Measurements from ENCODE around the gene CDC27.

Gene CDC27

GRCh38 chr17:47096343-47096742 lies 92.8 kb downstream of the CDC27 start:
- peaks cover 9 to 15% of the 10 kb centered on the region in 2 experiments for H3K4me1 ChIP-seq (ENCODE audit: control insufficient read depth in 1 of 2, insufficient read depth in 1 of 2, low read depth in 1 of 2, low read length in 1 of 2)
- H3K4me3 ChIP-seq (ENCODE audit: low read depth in 1 of 2, low read length in 1 of 2) = no peak overlapping the region
- no peaks in the 10 kb centered on the region for H3K9me3 ChIP-seq
- no peak overlapping the region for H3K27ac ChIP-seq
- no peaks in the 10 kb centered on the region for H3K36me3 ChIP-seq
- no peaks in the 10 kb centered on the region for H3K27me3 ChIP-seq
- no peak for TF ChIP-seq CTCF (IDR thresholded peaks at IDR 0.05)

GRCh38 chr17:47095268-47095667 lies 93.8 kb downstream of the CDC27 start:
- Histone ChIP-seq H3K27ac (no peak overlapping the region), H3K4me3 (ENCODE audit: low read depth in 1 of 2, low read length in 1 of 2) (no peak overlapping the region), H3K27me3 (no peaks in the 10 kb centered on the region), H3K9me3 (no peaks in the 10 kb centered on the region), H3K4me1 (ENCODE audit: control insufficient read depth in 1 of 2, insufficient read depth in 1 of 2, low read depth in 1 of 2, low read length in 1 of 2) (peaks cover 9 to 10% of the 10 kb centered on the region in 2 experiments), H3K36me3 (no peaks in the 10 kb centered on the region)
- TF ChIP-seq CTCF (IDR thresholded peaks at IDR 0.05) = no peak

GRCh38 chr17:47087093-47087492 lies 102.0 kb downstream of the CDC27 start:
- no peaks in the 10 kb centered on the region for H3K27me3 ChIP-seq
- H3K9me3 ChIP-seq = no peaks in the 10 kb centered on the region
- no peaks in the 10 kb centered on the region for H3K36me3 ChIP-seq
- H3K4me1 ChIP-seq (ENCODE audit: control insufficient read depth in 1 of 2, insufficient read depth in 1 of 2, low read depth in 1 of 2, low read length in 1 of 2) = no peaks in the 10 kb centered on the region
- H3K4me3 ChIP-seq (ENCODE audit: low read depth in 1 of 2, low read length in 1 of 2) = no peak overlapping the region
- no peak overlapping the region for H3K27ac ChIP-seq
- TF ChIP-seq CTCF (IDR thresholded peaks at IDR 0.05) = no peak

- Histone ChIP-seq H3K4me1 (ENCODE audit: control insufficient read depth in 1 of 2, insufficient read depth in 1 of 2, low read depth in 1 of 2, low read length in 1 of 2) (no peaks in the 10 kb centered on the region), H3K36me3 (no peaks in the 10 kb centered on the region), H3K27me3 (no peaks in the 10 kb centered on the region), H3K4me3 (ENCODE audit: low read depth in 1 of 2, low read length in 1 of 2) (no peak overlapping the region), H3K9me3 (no peaks in the 10 kb centered on the region), H3K27ac (no peak overlapping the region)
- no peak for TF ChIP-seq CTCF (IDR thresholded peaks at IDR 0.05)
These were observed 103.4 kb downstream of the CDC27 start for GRCh38 chr17:47085736-47086135.

- no peaks in the 10 kb centered on the region for H3K9me3 ChIP-seq
- no peak overlapping the region for H3K27ac ChIP-seq
- H3K4me1 ChIP-seq (ENCODE audit: control insufficient read depth in 1 of 2, insufficient read depth in 1 of 2, low read depth in 1 of 2, low read length in 1 of 2) = no peaks in the 10 kb centered on the region
- no peak overlapping the region for H3K4me3 ChIP-seq (ENCODE audit: low read depth in 1 of 2, low read length in 1 of 2)
- no peaks in the 10 kb centered on the region for H3K27me3 ChIP-seq
- TF ChIP-seq CTCF (IDR thresholded peaks at IDR 0.05) = no peak
- H3K36me3 ChIP-seq = no peaks in the 10 kb centered on the region
These were observed 110.3 kb downstream of the CDC27 start for GRCh38 chr17:47078801-47079200.

- Histone ChIP-seq H3K4me3 (ENCODE audit: low read depth in 1 of 2, low read length in 1 of 2) (no peak overlapping the region), H3K27me3 (no peaks in the 10 kb centered on the region), H3K4me1 (ENCODE audit: control insufficient read depth in 1 of 2, insufficient read depth in 1 of 2, low read depth in 1 of 2, low read length in 1 of 2) (no peaks in the 10 kb centered on the region), H3K9me3 (no peaks in the 10 kb centered on the region), H3K27ac (no peak overlapping the region), H3K36me3 (no peaks in the 10 kb centered on the region)
- no peak for TF ChIP-seq CTCF (IDR thresholded peaks at IDR 0.05)
These were observed 111.5 kb downstream of the CDC27 start for GRCh38 chr17:47077576-47077975.

Measured in neutrophil (primary cell).